GM12878 (cell line): ENCODE results near the gene TUBB4B. TPM values are rescaled to one million over a fixed set of nuclear protein-coding genes. Genes with fewer than 3 reads are reported as not detected.

Experiments used
- ATAC-seq: fragments of 200-7000 bp; cut with Tn5 transposase; 3 replicates; pipeline ENCODE4 v1.9.1; 2020; ENCODE audit warnings: mild to moderate bottlenecking, moderate library complexity
- BruUV-seq: library from RNA; stranded (reverse); fragments of 400-500 nt; replicated peaks from 2 replicates; lab custom pipeline; 2021; lab: Mats Ljungman, UMichigan
- CTCF ChIA-PET: fragments of 300-600 bp; sonication (Branson Sonifier 250); formaldehyde crosslinking; extraction: SDS; loops from one replicate; lab custom pipeline; 2021; ENCODE audit warnings: inconsistent platforms; lab: Yijun Ruan, JAX
- POLR2A ChIA-PET: fragments of 350-600 bp; formaldehyde crosslinking; extraction: SDS; loops from one replicate; lab custom pipeline; 2021; ENCODE audit warnings: inconsistent platforms; lab: Charles Lee
- RAD21 ChIA-PET: fragments of 300-600 bp; sonication (Branson Sonifier 250); formaldehyde crosslinking; loops from one replicate; lab custom pipeline; 2023; ENCODE audit warnings: antibody characterized with exemption; ENCODE audit not compliant: unreplicated experiment; lab: Charles Lee
- SMC1A ChIA-PET: fragments of 300-600 bp; sonication (Branson Sonifier 250); formaldehyde crosslinking; loops from one replicate; lab custom pipeline; 2023; ENCODE audit not compliant: unreplicated experiment, uncharacterized antibody; lab: Charles Lee
- DNase-seq: peaks from one replicate; pipeline ENCODE4 v3.0.0-alpha.2; 2011; ENCODE audit warnings: low read depth, low spot score
- FAIRE-seq: peaks from 3 replicates; lab custom pipeline; 2011; peaks lifted over from hg19 to GRCh38; lab: Jason Lieb, UNC
- H2AFZ ChIP-seq: 2 replicates; pipeline ENCODE4 v1.6.0; 2011; ENCODE audit warnings: low read depth, low read length, control low read depth; ENCODE audit not compliant: control insufficient read depth
- H3K27ac ChIP-seq: 2 replicates; pipeline ENCODE4 v1.5.1; 2011; ENCODE audit warnings: control low read depth; ENCODE audit not compliant: control insufficient read depth, insufficient read depth
- H3K27me3 ChIP-seq, 2 experiments: replicated peaks in 1 of 2; 2 replicates each; pipeline versions ENCODE4 v1.6.0 to v1.6.1; 2011; ENCODE audit warnings: low read length in 1 of 2; ENCODE audit not compliant: control insufficient read depth in 2 of 2, insufficient read depth in 2 of 2
- H3K36me3 ChIP-seq, 2 experiments: 2 replicates each; pipeline ENCODE4 v1.5.1; 2011; ENCODE audit warnings: low read length in 1 of 2; ENCODE audit not compliant: control insufficient read depth in 2 of 2, insufficient read depth in 2 of 2
- H3K4me1 ChIP-seq: 2 replicates; pipeline ENCODE4 v1.6.1; 2011; ENCODE audit warnings: mild to moderate bottlenecking, low read length, moderate library complexity, mixed read lengths; ENCODE audit not compliant: control insufficient read depth, insufficient read depth
- H3K4me2 ChIP-seq: 2 replicates; pipeline ENCODE4 v1.6.0; 2011; ENCODE audit warnings: control low read depth; ENCODE audit not compliant: control insufficient read depth, insufficient read depth
- H3K4me3 ChIP-seq: fragments of 200-600 bp; sonication (generic); 2 replicates; pipeline ENCODE4 v1.5.1; 2016
- H3K79me2 ChIP-seq: 2 replicates; pipeline ENCODE4 v1.6.0; 2011; ENCODE audit warnings: low read length; ENCODE audit not compliant: control insufficient read depth, insufficient read depth
- H3K9ac ChIP-seq: 2 replicates; pipeline ENCODE4 v1.8.0; 2011; ENCODE audit warnings: low read length, control low read depth, mixed read lengths; ENCODE audit not compliant: control insufficient read depth, insufficient read depth
- H3K9me3 ChIP-seq: replicated peaks from 3 replicates; pipeline ENCODE4 v1.5.1; 2011; ENCODE audit warnings: mild to moderate bottlenecking, low read length; ENCODE audit not compliant: control insufficient read depth, insufficient read depth
- H4K20me1 ChIP-seq: 2 replicates; pipeline ENCODE4 v1.6.0; 2011; ENCODE audit not compliant: control insufficient read depth, insufficient read depth
- ASH2L ChIP-seq: fragments of 300-600, 200-600 bp; sonication (generic); IDR thresholded peaks from 2 replicates; pipeline ENCODE4 v1.6.1; 2017; ENCODE audit warnings: low read depth, mild to moderate bottlenecking, borderline replicate concordance
- BRCA1 ChIP-seq: IDR thresholded peaks from 2 replicates; pipeline ENCODE4 v1.6.1; 2011; ENCODE audit warnings: low read depth, low read length, improper control_type of control experiment
- GABPA ChIP-seq: IDR thresholded peaks from 2 replicates; pipeline ENCODE4 v1.6.1; 2014; ENCODE audit warnings: antibody characterized with exemption, low read depth, mild to moderate bottlenecking, inconsistent platforms
- HDGF ChIP-seq: fragments of 450-650 bp; IDR thresholded peaks from 2 replicates; pipeline ENCODE4 v1.6.1; 2016; ENCODE audit warnings: antibody characterized with exemption
- MYC ChIP-seq: IDR thresholded peaks from 2 replicates; pipeline ENCODE4 v1.6.1; 2011; ENCODE audit warnings: mild to moderate bottlenecking, low read length, moderate library complexity, inconsistent platforms; ENCODE audit not compliant: insufficient read depth, insufficient replicate concordance, insufficient read length, severe bottlenecking
- NR2F1 ChIP-seq: fragments of 450-650 bp; conservative IDR thresholded peaks from 2 replicates; pipeline ENCODE4 v1.6.1; 2017; ENCODE audit warnings: mild to moderate bottlenecking
- POLR2A ChIP-seq: IDR thresholded peaks from 2 replicates; pipeline ENCODE4 v1.6.1; 2011; ENCODE audit warnings: low read depth, mild to moderate bottlenecking, low read length
- POLR2AphosphoS2 ChIP-seq: IDR thresholded peaks from 2 replicates; pipeline ENCODE4 v1.6.1; 2011; ENCODE audit warnings: low read depth, mild to moderate bottlenecking, low read length, improper control_type of control experiment, moderate library complexity
- RAD21 ChIP-seq: IDR thresholded peaks from 2 replicates; pipeline ENCODE4 v1.6.1; 2011; ENCODE audit warnings: mild to moderate bottlenecking, low read depth, low read length, moderate library complexity; ENCODE audit not compliant: insufficient read depth
- SRF ChIP-seq, 2 experiments: IDR thresholded peaks; 2 replicates each; pipeline ENCODE4 v1.6.1; 2011; ENCODE audit warnings: low read depth in 2 of 2, low read length in 2 of 2, mild to moderate bottlenecking in 1 of 2, moderate library complexity in 1 of 2
- STAT3 ChIP-seq: IDR thresholded peaks from 2 replicates; pipeline ENCODE4 v1.6.1; 2011; ENCODE audit warnings: low read depth, low read length, improper control_type of control experiment
- TCF7 ChIP-seq: IDR thresholded peaks from 2 replicates; pipeline ENCODE4 v1.6.1; 2014; ENCODE audit warnings: antibody characterized with exemption, borderline replicate concordance
- YBX1 ChIP-seq: fragments of 450-650 bp; IDR thresholded peaks from 2 replicates; pipeline ENCODE4 v1.6.1; 2016; ENCODE audit warnings: antibody characterized with exemption
- ZNF622 ChIP-seq: fragments of 450-650 bp; IDR thresholded peaks from 2 replicates; pipeline ENCODE4 v1.6.1; 2017; ENCODE audit warnings: mild to moderate bottlenecking, inconsistent platforms
- WGBS: methylation state at CpG from one replicate; pipeline ENCODE4 v1.1.6; 2016; ENCODE audit warnings: low lambda C conversion rate; ENCODE audit not compliant: insufficient replicate concordance, insufficient coverage; ENCODE audit errors: missing lambda C conversion rate; 5-methylcytosine and 5-hydroxymethylcytosine counted together
- in situ Hi-C: fragments of 300-500 bp; cut with MboI; formaldehyde crosslinking; loops from 9 replicates; pipeline ENCODE4 v1.14.3; 2018; ENCODE audit warnings: mixed read lengths
- intact Hi-C: fragments of 100-400 bp; cut with micrococcal nuclease; formaldehyde crosslinking; loops from one replicate; pipeline ENCODE4 v1.14.2; 2022; ENCODE audit not compliant: unreplicated experiment
- polyA plus RNA-seq, 11 experiments: library from polyadenylated mRNA; depleted of rRNA in 4 of 11; unstranded in 6 of 11; stranded (reverse) in 5 of 11; fragments of >200 nt; fragmentation: Nextera tagmentation in 4 of 11; fragmentation: Illumina TruSeq in 1 of 11; extraction: Ambion mirVana in 4 of 11; extraction: Trizol in 1 of 11; gene quantifications; 1 replicate in 1 of 11; 2 replicates in 10 of 11; pipeline versions ENCODE4 v1.2.1 to v1.2.3, GENCODE V29; 2011 to 2016; ENCODE audit warnings: inconsistent platforms in 2 of 11, missing spikeins in 2 of 11, low read depth in 1 of 11
- total RNA-seq, 4 experiments: library from RNA; depleted of rRNA in 3 of 4; stranded (reverse); fragments of >200 nt in 3 of 4; fragmentation: Illumina TruSeq in 1 of 4; extraction: Trizol in 1 of 4; gene quantifications; 2 replicates each; pipeline versions ENCODE4 v1.2.1 to v1.2.3, GENCODE V29; 2013 to 2021
- TF ChIP-seq, protein P1 (sequence below): IDR thresholded peaks from 2 replicates; pipeline ENCODE4 v1.6.1; 2012; ENCODE audit warnings: low read depth, low read length, improper control_type of control experiment
- TF ChIP-seq, protein P2 (sequence below): IDR thresholded peaks from 2 replicates; pipeline ENCODE4 v1.6.1; 2012; ENCODE audit warnings: low read depth, low read length, improper control_type of control experiment
- TF ChIP-seq, protein P3 (sequence below): fragments of 450-650 bp; formaldehyde crosslinking; IDR thresholded peaks from 2 replicates; pipeline ENCODE4 v1.4.0; 2022; ENCODE audit warnings: mild to moderate bottlenecking, moderate library complexity
- TF ChIP-seq, protein P4 (sequence below): IDR thresholded peaks from 2 replicates; pipeline ENCODE4 v1.6.1; 2012; ENCODE audit warnings: mild to moderate bottlenecking, low read depth, low read length

The TUBB4B gene
- total and polyA plus RNA-seq, 10 of the 15 experiments (the other 5 are each of a cell fraction or from before 2014, with no cell fraction given), result 23.0 to 532 (median 254) TPM

DNA sequence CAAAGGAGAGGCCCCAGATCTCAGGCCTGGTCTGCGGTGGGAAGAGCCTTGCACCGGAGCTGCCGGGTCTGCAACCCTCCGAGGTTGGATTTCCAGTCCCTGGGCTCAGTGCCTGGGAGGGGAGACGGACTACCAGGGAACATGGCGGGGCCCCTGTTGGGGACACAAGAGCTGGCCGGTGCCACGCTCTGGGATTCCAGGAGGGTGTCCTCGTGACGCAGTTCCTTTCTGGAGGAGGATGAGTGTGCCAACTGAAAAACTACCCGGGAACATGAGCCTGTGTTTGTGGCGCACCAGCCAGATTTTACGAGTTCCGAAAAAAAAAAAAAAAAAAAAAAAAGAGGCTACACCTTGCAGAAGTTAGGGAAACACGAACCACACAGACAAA is 52.0 kb downstream of the TUBB4B start:
- FAIRE-seq (no peak), DNase-seq (no peak), ATAC-seq (no peak)
- ChIA-PET SMC1A (no interaction called here), POLR2A (interaction anchor here (0.7 to 1.4 kb wide), 2 partner anchors 11 to 53 kb away, joined by 4 to 6 read pairs; partner anchors contain the start of gene TUBB4B), CTCF (no interaction called here), RAD21 (interaction anchor here (0.7 kb wide), 1 partner anchor 77 kb away, joined by 7 read pairs; no protein-coding TSS in a partner anchor)
- in situ Hi-C loops (loop anchor here (5.0 kb wide), 3 partner anchors 114 to 234 kb away; no protein-coding TSS in a partner anchor), intact Hi-C loops (loop anchor here (10.0 kb wide), 1 partner anchor 232 kb away; no protein-coding TSS in a partner anchor)
- WGBS, result 83% methylated on average over 8 of the region's 15 CpGs
- Histone ChIP-seq H3K27me3 (no peaks in the 10 kb centered on the region), H3K4me3 (no peak overlapping the region), H3K9me3 (peaks cover 2% of the 10 kb centered on the region; the same call in 2 of the 3 replicates), H3K9ac (no peak overlapping the region), H2AFZ (no peak overlapping the region), H3K4me1 (no peaks in the 10 kb centered on the region; the same call in 1 of the 2 replicates), H3K36me3 (no peaks in the 10 kb centered on the region), H4K20me1 (no peaks in the 10 kb centered on the region), H3K27ac (no peak overlapping the region), H3K4me2 (no peak overlapping the region), H3K79me2 (no peaks in the 10 kb centered on the region)
- no TSS peak for BruUV-seq
- no peak for TF ChIP-seq YBX1
- no peak for TF ChIP-seq POLR2AphosphoS2
- TF ChIP-seq HDGF, result no peak
- TF ChIP-seq, protein P1, sequence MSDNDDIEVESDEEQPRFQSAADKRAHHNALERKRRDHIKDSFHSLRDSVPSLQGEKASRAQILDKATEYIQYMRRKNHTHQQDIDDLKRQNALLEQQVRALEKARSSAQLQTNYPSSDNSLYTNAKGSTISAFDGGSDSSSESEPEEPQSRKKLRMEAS, result no peak
- TF ChIP-seq TCF7, result no peak
- TF ChIP-seq POLR2A, result no peak
- TF ChIP-seq, protein P2, sequence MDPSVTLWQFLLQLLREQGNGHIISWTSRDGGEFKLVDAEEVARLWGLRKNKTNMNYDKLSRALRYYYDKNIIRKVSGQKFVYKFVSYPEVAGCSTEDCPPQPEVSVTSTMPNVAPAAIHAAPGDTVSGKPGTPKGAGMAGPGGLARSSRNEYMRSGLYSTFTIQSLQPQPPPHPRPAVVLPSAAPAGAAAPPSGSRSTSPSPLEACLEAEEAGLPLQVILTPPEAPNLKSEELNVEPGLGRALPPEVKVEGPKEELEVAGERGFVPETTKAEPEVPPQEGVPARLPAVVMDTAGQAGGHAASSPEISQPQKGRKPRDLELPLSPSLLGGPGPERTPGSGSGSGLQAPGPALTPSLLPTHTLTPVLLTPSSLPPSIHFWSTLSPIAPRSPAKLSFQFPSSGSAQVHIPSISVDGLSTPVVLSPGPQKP, result no peak
- TF ChIP-seq ZNF622, result no peak
- TF ChIP-seq, protein P3, sequence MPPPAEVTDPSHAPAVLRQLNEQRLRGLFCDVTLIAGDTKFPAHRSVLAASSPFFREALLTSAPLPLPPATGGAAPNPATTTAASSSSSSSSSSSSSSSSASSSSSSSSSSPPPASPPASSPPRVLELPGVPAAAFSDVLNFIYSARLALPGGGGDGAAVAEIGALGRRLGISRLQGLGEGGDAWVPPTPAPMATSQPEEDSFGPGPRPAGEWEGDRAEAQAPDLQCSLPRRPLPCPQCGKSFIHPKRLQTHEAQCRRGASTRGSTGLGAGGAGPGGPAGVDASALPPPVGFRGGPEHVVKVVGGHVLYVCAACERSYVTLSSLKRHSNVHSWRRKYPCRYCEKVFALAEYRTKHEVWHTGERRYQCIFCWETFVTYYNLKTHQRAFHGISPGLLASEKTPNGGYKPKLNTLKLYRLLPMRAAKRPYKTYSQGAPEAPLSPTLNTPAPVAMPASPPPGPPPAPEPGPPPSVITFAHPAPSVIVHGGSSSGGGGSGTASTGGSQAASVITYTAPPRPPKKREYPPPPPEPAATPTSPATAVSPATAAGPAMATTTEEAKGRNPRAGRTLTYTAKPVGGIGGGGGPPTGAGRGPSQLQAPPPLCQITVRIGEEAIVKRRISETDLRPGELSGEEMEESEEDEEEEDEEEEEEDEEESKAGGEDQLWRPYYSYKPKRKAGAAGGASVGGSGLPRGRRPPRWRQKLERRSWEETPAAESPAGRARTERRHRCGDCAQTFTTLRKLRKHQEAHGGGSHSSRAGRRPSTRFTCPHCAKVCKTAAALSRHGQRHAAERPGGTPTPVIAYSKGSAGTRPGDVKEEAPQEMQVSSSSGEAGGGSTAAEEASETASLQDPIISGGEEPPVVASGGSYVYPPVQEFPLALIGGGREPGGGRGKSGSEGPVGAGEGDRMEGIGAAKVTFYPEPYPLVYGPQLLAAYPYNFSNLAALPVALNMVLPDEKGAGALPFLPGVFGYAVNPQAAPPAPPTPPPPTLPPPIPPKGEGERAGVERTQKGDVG, result no peak
- TF ChIP-seq NR2F1, result no peak
- TF ChIP-seq ASH2L, result no peak
- no peak for TF ChIP-seq RAD21
- TF ChIP-seq, protein P4, sequence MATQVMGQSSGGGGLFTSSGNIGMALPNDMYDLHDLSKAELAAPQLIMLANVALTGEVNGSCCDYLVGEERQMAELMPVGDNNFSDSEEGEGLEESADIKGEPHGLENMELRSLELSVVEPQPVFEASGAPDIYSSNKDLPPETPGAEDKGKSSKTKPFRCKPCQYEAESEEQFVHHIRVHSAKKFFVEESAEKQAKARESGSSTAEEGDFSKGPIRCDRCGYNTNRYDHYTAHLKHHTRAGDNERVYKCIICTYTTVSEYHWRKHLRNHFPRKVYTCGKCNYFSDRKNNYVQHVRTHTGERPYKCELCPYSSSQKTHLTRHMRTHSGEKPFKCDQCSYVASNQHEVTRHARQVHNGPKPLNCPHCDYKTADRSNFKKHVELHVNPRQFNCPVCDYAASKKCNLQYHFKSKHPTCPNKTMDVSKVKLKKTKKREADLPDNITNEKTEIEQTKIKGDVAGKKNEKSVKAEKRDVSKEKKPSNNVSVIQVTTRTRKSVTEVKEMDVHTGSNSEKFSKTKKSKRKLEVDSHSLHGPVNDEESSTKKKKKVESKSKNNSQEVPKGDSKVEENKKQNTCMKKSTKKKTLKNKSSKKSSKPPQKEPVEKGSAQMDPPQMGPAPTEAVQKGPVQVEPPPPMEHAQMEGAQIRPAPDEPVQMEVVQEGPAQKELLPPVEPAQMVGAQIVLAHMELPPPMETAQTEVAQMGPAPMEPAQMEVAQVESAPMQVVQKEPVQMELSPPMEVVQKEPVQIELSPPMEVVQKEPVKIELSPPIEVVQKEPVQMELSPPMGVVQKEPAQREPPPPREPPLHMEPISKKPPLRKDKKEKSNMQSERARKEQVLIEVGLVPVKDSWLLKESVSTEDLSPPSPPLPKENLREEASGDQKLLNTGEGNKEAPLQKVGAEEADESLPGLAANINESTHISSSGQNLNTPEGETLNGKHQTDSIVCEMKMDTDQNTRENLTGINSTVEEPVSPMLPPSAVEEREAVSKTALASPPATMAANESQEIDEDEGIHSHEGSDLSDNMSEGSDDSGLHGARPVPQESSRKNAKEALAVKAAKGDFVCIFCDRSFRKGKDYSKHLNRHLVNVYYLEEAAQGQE, result no peak
- TF ChIP-seq GABPA, result no peak
- TF ChIP-seq STAT3, result no peak
- TF ChIP-seq MYC, result no peak
- no peak for TF ChIP-seq BRCA1
- TF ChIP-seq SRF (IDR thresholded peaks at IDR 0.05; ENCODE audit: low read depth in 2 of 2, low read length in 2 of 2), result no peak
